ENCODE measurements around the gene TMEM273.

Gene TMEM273, protein sequence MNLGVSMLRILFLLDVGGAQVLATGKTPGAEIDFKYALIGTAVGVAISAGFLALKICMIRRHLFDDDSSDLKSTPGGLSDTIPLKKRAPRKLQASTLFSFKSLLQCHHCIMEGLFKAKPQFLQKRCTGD

DNA sequence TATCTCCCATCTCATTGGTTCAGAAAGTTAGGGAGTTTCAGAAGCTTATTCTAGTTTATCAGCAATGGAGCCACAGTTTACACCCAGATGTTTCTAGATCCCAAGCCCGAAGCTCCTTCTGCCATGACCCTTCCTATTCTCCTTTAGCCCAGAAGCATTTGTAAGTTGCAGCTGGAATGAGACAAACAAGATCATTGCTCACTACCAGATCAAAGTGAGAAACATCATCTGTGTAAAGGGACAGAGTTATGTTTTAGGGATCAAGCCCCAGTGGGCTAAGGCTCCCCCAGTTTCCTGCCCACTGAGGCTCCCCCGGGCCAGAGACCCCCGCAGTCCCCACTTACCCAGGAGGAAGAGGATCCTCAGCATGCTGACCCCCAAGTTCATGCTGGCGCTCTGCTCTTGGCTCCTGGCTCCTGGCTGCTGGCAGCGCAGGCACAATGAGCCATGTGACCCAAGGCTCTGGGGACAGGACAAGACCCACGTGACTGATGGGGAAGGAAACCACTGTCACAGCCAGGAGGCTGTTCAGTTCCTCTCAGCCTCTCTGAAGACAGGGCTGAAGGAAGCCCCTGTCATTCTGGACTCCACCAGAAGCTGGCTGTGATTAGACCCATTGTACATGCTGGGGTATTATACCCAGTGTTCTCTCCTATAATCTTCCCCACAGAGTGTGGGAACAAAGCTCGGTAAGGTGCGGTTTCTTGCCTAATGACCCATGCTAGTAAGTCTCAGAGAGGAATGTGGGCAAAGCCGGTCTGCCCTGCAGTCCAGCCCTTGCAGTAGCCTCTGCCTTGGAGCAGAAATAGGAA is at the start of gene TMEM273:
TSS of gene TMEM273 (minus strand) at position 442 of the 812 bp plus-strand sequence. CDS start at position 387, 55 bp downstream.
- H3K27me3 ChIP-seq (replicated peaks; ENCODE audit: control insufficient read depth, insufficient read depth, low read length): peaks cover 3% of the 10 kb centered on the region
- no peaks in the 10 kb centered on the region for H3K36me3 ChIP-seq (ENCODE audit: control insufficient read depth, insufficient read depth, low read length, severe bottlenecking)
- no peaks in the 10 kb centered on the region for H3K9me3 ChIP-seq (ENCODE audit: control insufficient read depth, low read length)
- peaks cover 9% of the 10 kb centered on the region for H3K4me1 ChIP-seq (ENCODE audit: control insufficient read depth, insufficient read depth, low read length)
- H3K9ac ChIP-seq (ENCODE audit: low read length): no peak within 1 kb of the TSS
- H3K4me3 ChIP-seq (ENCODE audit: low read length): no peak within 1 kb of the TSS
- no peak for DNase-seq (ENCODE audit: low read depth)

DNA sequence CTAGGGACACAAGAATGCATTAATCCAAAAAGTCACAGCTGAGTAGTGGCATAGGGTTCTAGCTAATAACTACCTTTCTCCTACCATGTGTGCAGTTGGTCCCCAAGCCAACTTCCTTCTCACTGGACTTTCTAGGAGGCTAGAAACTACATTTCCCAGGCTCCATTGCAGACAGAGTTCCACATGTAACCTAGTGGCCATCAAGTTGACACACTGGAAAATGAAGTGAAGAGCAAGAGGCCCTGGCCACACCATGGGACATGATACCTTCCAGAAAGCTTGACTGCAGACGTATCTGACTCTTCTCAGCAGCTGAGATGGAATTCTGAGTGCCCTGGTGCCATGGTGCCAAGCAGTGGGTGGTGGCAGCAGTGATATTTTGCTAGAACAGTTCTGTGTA is 49.8 kb upstream of the TMEM273 start:
- Histone ChIP-seq H3K4me1 (ENCODE audit: control insufficient read depth, insufficient read depth, low read length) (no peaks in the 10 kb centered on the region), H3K9ac (ENCODE audit: low read length) (no peak overlapping the region), H3K36me3 (ENCODE audit: control insufficient read depth, insufficient read depth, low read length, severe bottlenecking) (no peaks in the 10 kb centered on the region), H3K27me3 (replicated peaks; ENCODE audit: control insufficient read depth, insufficient read depth, low read length) (peaks cover 15% of the 10 kb centered on the region), H3K4me3 (ENCODE audit: low read length) (no peak overlapping the region), H3K9me3 (ENCODE audit: control insufficient read depth, low read length) (no peaks in the 10 kb centered on the region)
- no peak for DNase-seq (ENCODE audit: low read depth)

DNA sequence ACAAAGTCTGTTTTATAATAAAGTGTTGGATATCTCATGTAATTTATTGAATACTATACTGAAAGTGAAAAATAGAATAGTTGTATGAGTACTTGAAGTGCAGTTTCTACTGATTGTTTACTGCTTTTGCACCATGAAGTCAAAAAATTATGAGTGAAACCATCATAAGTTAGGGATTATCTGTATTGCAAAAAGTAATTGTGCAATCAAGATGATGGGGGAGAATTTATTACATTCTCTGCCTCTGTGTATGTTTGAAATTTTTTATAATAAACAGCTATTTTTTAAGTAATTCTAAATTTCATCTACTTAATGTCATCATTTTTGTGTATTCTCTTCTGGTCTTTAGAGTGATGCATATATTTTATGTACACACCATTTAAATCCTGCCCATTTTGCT is 47.2 kb upstream of the TMEM273 start:
- Histone ChIP-seq H3K4me3 (ENCODE audit: low read length) (no peak overlapping the region), H3K36me3 (ENCODE audit: control insufficient read depth, insufficient read depth, low read length, severe bottlenecking) (no peaks in the 10 kb centered on the region), H3K27me3 (replicated peaks; ENCODE audit: control insufficient read depth, insufficient read depth, low read length) (peaks cover 7% of the 10 kb centered on the region), H3K9ac (ENCODE audit: low read length) (no peak overlapping the region), H3K4me1 (ENCODE audit: control insufficient read depth, insufficient read depth, low read length) (no peaks in the 10 kb centered on the region), H3K9me3 (ENCODE audit: control insufficient read depth, low read length) (no peaks in the 10 kb centered on the region)
- no peak for DNase-seq (ENCODE audit: low read depth)

DNA sequence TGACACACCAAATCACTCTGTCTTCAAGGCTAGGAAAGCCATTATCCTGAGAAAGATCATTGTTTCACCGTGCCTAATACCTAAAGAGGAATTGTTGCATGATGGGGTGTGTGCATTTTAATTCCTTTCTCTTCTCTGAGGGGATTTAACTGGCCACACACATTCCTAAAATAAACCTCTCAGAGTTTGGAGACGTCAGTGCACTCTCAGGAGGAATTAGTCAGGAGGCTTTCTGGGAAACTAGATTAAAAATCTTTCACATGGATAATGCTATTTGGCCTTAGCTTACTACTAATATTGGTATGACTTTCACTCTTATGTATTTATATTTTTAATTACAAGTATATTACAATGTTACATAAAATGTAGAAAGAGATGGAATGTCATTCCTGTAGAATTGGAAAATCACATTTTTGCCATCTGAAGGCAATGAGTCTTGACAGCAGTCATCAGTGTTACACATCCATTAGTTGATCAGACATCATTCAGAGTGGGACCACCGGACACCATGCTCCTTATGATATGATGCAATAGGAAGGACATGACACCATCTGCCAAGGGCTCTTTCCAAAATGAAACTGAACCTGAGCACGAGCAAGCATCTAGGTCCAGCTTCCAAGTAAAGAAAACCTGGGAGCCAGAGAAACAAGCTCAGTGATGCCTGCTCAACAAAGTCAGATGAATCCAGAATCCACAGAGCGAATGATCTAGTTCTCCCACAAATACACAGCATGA is 43.1 kb upstream of the TMEM273 start:
- DNase-seq (ENCODE audit: low read depth): no peak
- no peak overlapping the region for H3K9ac ChIP-seq (ENCODE audit: low read length)
- H3K9me3 ChIP-seq (ENCODE audit: control insufficient read depth, low read length): no peaks in the 10 kb centered on the region
- H3K27me3 ChIP-seq (replicated peaks; ENCODE audit: control insufficient read depth, insufficient read depth, low read length): no peaks in the 10 kb centered on the region
- no peak overlapping the region for H3K4me3 ChIP-seq (ENCODE audit: low read length)
- H3K36me3 ChIP-seq (ENCODE audit: control insufficient read depth, insufficient read depth, low read length, severe bottlenecking): no peaks in the 10 kb centered on the region
- H3K4me1 ChIP-seq (ENCODE audit: control insufficient read depth, insufficient read depth, low read length): no peaks in the 10 kb centered on the region

DNA sequence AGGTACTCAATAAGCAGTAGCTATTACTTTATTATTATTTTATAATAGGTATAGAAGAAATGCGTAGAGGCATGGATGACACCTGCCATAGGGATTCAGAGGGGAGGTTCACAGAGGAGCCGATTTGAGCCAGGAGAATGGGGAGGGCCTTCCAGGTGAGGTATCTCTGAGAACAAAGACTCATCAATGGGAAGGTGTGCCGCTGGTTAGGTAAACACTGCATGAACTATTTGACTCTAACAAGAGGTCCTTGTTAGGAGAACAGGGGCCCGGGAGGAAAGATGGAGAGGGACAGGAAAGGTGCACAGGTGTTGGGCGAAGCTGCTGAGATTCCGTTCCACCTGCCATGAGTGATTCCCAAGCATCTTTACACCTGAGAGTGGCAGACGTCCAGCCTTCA is 41.8 kb upstream of the TMEM273 start:
- DNase-seq (ENCODE audit: low read depth): no peak
- no peaks in the 10 kb centered on the region for H3K36me3 ChIP-seq (ENCODE audit: control insufficient read depth, insufficient read depth, low read length, severe bottlenecking)
- no peaks in the 10 kb centered on the region for H3K27me3 ChIP-seq (replicated peaks; ENCODE audit: control insufficient read depth, insufficient read depth, low read length)
- no peaks in the 10 kb centered on the region for H3K4me1 ChIP-seq (ENCODE audit: control insufficient read depth, insufficient read depth, low read length)
- no peak overlapping the region for H3K4me3 ChIP-seq (ENCODE audit: low read length)
- H3K9me3 ChIP-seq (ENCODE audit: control insufficient read depth, low read length): no peaks in the 10 kb centered on the region
- no peak overlapping the region for H3K9ac ChIP-seq (ENCODE audit: low read length)

DNA sequence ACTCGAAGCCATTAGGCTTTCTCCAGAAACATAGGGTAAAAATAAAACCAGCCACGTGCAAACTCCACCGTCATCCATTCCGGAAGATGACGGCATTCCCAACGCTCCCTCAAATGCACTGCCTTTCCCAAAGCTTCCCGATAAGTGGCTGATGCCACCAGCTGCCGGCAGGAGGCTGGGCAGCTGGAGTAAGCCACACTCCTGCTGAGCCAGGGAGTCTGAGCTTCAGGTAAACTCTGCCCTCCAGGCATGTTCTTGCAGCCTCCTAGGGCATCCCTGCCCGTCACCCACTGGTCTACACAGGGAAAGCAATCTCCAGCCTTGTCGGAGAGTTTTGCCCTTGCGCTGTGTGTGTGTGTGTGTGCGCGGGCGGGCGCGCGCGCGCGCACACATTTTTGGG is 40.5 kb upstream of the TMEM273 start:
- Histone ChIP-seq H3K36me3 (ENCODE audit: control insufficient read depth, insufficient read depth, low read length, severe bottlenecking) (no peaks in the 10 kb centered on the region), H3K4me1 (ENCODE audit: control insufficient read depth, insufficient read depth, low read length) (no peaks in the 10 kb centered on the region), H3K9ac (ENCODE audit: low read length) (no peak overlapping the region), H3K4me3 (ENCODE audit: low read length) (no peak overlapping the region), H3K9me3 (ENCODE audit: control insufficient read depth, low read length) (no peaks in the 10 kb centered on the region), H3K27me3 (replicated peaks; ENCODE audit: control insufficient read depth, insufficient read depth, low read length) (no peaks in the 10 kb centered on the region)
- no peak for DNase-seq (ENCODE audit: low read depth)

DNA sequence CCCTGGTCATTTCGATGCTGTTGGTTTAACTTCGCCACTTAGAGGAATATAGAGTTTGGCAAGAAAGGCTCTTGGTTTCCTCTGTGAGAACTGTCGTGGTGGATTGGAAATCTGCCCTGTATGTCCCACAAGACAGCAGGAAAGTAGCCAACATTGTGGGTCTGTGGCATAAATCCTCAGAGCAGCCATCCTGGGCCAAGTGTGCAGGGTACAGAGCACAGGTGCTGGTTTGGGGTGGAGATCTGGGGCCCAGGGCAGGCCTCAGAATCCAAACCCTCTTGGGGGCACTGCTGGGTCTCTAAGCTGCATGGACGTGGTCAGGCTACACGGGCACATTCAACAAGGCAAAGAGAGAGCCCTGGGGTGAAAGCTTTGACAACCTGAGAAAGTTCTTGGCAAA is 39.2 kb upstream of the TMEM273 start:
- Histone ChIP-seq H3K4me3 (ENCODE audit: low read length) (no peak overlapping the region), H3K4me1 (ENCODE audit: control insufficient read depth, insufficient read depth, low read length) (no peaks in the 10 kb centered on the region), H3K9ac (ENCODE audit: low read length) (no peak overlapping the region), H3K27me3 (replicated peaks; ENCODE audit: control insufficient read depth, insufficient read depth, low read length) (no peaks in the 10 kb centered on the region), H3K9me3 (ENCODE audit: control insufficient read depth, low read length) (no peaks in the 10 kb centered on the region), H3K36me3 (ENCODE audit: control insufficient read depth, insufficient read depth, low read length, severe bottlenecking) (no peaks in the 10 kb centered on the region)
- no peak for DNase-seq (ENCODE audit: low read depth)

DNA sequence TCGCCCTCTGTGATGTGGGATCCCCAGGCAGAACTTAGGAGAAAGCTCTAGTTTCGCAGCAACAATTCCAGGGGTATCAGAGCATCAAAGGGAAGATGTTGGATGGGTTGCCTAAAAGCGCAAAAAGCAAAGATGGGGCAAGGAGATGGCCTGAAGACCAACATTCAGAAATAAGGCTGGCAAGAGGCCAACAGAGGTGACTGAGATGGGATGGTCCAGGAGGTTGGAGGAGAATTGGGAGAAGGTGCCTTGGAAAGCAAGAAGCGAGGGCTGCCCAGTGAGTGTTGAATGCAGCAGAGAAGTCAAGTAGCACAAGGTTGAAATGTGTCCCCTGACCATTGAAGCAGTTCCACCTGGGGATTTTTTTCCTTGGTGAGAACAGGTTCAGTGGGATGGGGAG is 38.4 kb upstream of the TMEM273 start:
- Histone ChIP-seq H3K4me1 (ENCODE audit: control insufficient read depth, insufficient read depth, low read length) (no peaks in the 10 kb centered on the region), H3K27me3 (replicated peaks; ENCODE audit: control insufficient read depth, insufficient read depth, low read length) (no peaks in the 10 kb centered on the region), H3K36me3 (ENCODE audit: control insufficient read depth, insufficient read depth, low read length, severe bottlenecking) (no peaks in the 10 kb centered on the region), H3K9ac (ENCODE audit: low read length) (no peak overlapping the region), H3K9me3 (ENCODE audit: control insufficient read depth, low read length) (no peaks in the 10 kb centered on the region), H3K4me3 (ENCODE audit: low read length) (no peak overlapping the region)
- no peak for DNase-seq (ENCODE audit: low read depth)

DNA sequence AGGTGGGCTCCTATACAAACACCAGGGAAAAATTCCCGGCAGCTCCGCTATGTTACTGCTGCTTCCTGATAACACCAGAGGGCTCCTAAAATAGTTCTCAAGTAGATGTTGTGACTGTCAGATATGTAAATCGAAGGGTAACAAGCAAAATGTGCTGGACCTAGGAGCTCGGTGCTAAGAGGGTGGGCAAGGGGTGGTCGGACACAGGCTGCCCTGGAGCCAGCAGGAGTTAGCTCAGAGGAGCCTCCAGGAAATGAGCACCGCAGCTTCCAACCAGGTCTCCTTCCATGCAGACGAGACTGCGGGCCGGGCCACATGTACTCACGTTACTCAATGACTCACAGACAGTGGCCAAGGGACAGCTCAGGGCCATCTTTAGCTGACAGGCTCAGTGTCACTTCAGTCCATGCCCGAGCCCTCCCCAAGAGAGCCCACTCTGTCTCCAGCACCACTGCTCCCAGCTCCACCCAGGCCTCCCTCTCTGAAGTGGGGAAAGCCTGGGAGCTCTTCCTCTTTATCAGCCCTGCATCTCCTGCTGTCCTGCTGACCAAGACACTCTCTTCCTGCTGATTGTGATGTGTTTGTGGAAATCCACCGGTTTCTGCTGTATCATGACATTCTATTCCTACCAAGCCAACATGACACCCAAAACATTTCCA is 37.2 kb upstream of the TMEM273 start:
- H3K9ac ChIP-seq (ENCODE audit: low read length): no peak overlapping the region
- H3K4me3 ChIP-seq (ENCODE audit: low read length): no peak overlapping the region
- no peaks in the 10 kb centered on the region for H3K27me3 ChIP-seq (replicated peaks; ENCODE audit: control insufficient read depth, insufficient read depth, low read length)
- no peaks in the 10 kb centered on the region for H3K36me3 ChIP-seq (ENCODE audit: control insufficient read depth, insufficient read depth, low read length, severe bottlenecking)
- no peaks in the 10 kb centered on the region for H3K4me1 ChIP-seq (ENCODE audit: control insufficient read depth, insufficient read depth, low read length)
- no peak for DNase-seq (ENCODE audit: low read depth)
- H3K9me3 ChIP-seq (ENCODE audit: control insufficient read depth, low read length): no peaks in the 10 kb centered on the region

DNA sequence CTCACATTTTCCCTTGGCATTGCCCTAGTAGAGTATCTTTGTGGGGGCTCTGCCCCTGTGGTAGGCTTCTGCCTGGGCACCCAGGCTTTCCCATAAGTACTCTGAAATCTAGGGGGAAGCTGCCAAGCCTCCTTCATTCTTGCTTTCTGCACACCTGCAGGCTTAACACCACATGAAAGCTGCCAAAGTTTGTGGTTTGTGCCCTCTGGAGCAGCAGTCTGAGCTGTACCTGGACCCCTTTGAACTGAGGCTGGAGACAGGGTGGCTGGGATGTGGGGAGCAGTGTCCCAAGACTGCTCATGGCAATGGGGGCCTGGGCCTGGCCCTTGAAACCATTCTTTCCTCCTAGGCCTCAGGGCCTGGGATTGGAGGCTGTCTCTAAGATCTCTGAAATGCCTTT is 35.0 kb upstream of the TMEM273 start:
- no peak for DNase-seq (ENCODE audit: low read depth)
- H3K4me1 ChIP-seq (ENCODE audit: control insufficient read depth, insufficient read depth, low read length): no peaks in the 10 kb centered on the region
- H3K27me3 ChIP-seq (replicated peaks; ENCODE audit: control insufficient read depth, insufficient read depth, low read length): no peaks in the 10 kb centered on the region
- H3K9me3 ChIP-seq (ENCODE audit: control insufficient read depth, low read length): no peaks in the 10 kb centered on the region
- no peak overlapping the region for H3K4me3 ChIP-seq (ENCODE audit: low read length)
- no peaks in the 10 kb centered on the region for H3K36me3 ChIP-seq (ENCODE audit: control insufficient read depth, insufficient read depth, low read length, severe bottlenecking)
- no peak overlapping the region for H3K9ac ChIP-seq (ENCODE audit: low read length)

DNA sequence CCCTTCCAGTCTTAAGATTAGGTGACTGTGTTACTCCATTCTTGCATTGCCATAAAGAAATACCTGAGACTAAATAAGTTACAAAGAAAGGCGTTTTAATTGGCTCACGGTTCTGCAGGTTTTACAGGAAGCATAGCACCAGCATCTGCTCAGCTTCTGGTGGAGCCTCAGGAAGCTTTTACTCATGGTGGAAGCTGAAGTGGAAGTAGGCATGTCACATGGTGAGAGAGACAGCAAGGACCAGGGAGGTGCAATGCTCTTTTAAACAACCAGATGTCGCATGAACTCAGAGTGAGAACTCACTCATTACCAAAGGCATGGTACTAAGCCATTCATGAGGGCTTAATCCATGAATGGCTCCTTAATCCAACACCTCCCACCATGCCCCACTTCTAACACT is 34.0 kb upstream of the TMEM273 start:
- H3K9me3 ChIP-seq (ENCODE audit: control insufficient read depth, low read length): no peaks in the 10 kb centered on the region
- H3K9ac ChIP-seq (ENCODE audit: low read length): no peak overlapping the region
- DNase-seq (ENCODE audit: low read depth): no peak
- H3K4me3 ChIP-seq (ENCODE audit: low read length): no peak overlapping the region
- H3K36me3 ChIP-seq (ENCODE audit: control insufficient read depth, insufficient read depth, low read length, severe bottlenecking): no peaks in the 10 kb centered on the region
- H3K27me3 ChIP-seq (replicated peaks; ENCODE audit: control insufficient read depth, insufficient read depth, low read length): peaks cover 4% of the 10 kb centered on the region
- no peaks in the 10 kb centered on the region for H3K4me1 ChIP-seq (ENCODE audit: control insufficient read depth, insufficient read depth, low read length)

Measured in adipocyte (in vitro differentiated cells).